ENCODE data around the gene TRIO. TPM values are rescaled to one million over a fixed set of nuclear protein-coding genes. Genes with fewer than 3 reads are reported as not detected.

Gene TRIO
- total RNA-seq, 2 experiments from 2014 or later: 4.1 to 6.5 TPM

- peak overlapping the region; percentile 93 for H3K4me3 Mint-ChIP-seq
- ChIA-PET POLR2A (no interaction called here), CTCF (no interaction called here)
- DNase-seq (peak in 6 of 14 experiments; percentile 7 to 50 (median 35)), ATAC-seq (ENCODE audit: poor library complexity) (no peak)
- Histone ChIP-seq H3K4me1 (ENCODE audit: insufficient read depth, low read length) (peaks cover 19% of the 10 kb centered on the region), H3K9me3 (ENCODE audit: control insufficient read depth in 1 of 2, insufficient read depth in 1 of 2, low read length in 2 of 2) (peaks cover 0 to 5% of the 10 kb centered on the region in 2 experiments), H3K36me3 (ENCODE audit: insufficient read depth, low read length) (no peaks in the 10 kb centered on the region), H3K4me3 (ENCODE audit: low read length) (peak overlapping the region; percentile 54), H3K27ac (ENCODE audit: low read depth in 1 of 2, low read length in 2 of 2) (no peak overlapping the region), H3K27me3 (ENCODE audit: control insufficient read depth in 1 of 2, insufficient read depth in 2 of 2, low read length in 2 of 2) (peaks cover 29% of the 10 kb centered on the region in 2 experiments)
- H3K27ac Mint-ChIP-seq: peak overlapping the region; percentile 39
- no peaks in the 10 kb centered on the region for H3K9me3 Mint-ChIP-seq
- no peak for TF ChIP-seq CTCF (IDR thresholded peaks at IDR 0.05)
- peaks cover 6% of the 10 kb centered on the region for H3K36me3 Mint-ChIP-seq (ENCODE audit: low read depth)
- H3K4me1 Mint-ChIP-seq (ENCODE audit: low read depth): peaks cover 14% of the 10 kb centered on the region
- peaks cover 43% of the 10 kb centered on the region for H3K27me3 Mint-ChIP-seq
- intact Hi-C loops (cut with DNase I, micrococcal nuclease): loop anchor here in 1 of 2 experiments (5.0 to 10.0 kb wide), 5 partner anchors 121 to 848 kb away; partner anchors contain the start of genes OTULIN and OTULINL
Measured at GRCh38 chr5:14143841-14144585, 871 bp downstream of the TRIO start.

DNA sequence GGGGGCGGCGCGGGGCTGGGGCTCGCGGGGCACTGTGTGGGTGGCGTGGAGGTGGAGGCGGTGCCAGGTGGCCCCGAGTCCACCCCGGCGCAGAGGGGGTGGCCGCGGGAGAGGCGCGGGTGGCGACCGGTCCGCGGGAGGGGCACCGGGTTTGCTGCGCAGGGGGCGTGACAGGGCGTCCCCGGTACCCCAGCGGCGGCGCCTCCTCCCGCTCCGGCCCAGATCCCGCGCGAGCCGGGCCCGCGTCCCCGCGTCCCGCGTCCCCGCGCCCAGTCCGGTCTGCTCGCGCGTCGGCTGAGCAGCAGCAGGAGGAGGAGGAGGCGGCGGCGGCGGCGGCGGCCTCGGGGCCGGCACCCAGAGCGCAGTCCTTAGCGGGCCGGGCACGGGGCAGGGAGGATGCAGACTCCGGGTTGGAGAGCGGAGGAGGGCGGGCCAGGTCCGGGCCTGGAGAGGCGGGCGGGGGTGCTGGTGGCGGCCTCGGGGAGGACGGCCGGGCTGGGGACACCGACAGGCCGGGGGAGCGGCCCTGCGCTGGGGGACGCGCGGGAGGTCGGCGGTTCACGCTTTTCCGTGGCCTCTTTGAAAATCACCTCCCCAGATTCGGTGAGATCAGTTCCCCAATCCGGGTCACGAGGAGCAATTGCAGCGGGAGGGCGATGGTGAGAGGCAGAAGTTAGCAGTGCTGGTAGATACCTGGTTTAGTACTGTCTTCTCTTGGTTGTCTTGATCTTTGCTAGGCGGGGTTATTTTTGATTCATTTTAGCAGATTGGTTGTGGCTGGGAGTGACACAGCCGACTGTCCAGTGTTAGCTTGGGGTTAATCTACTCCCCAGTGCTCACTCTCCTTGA, 1.7 kb downstream of the TRIO start:
- Histone ChIP-seq H3K9me3 (ENCODE audit: control insufficient read depth in 1 of 2, insufficient read depth in 1 of 2, low read length in 2 of 2) (peaks cover 0 to 5% of the 10 kb centered on the region in 2 experiments), H3K27me3 (ENCODE audit: control insufficient read depth in 1 of 2, insufficient read depth in 2 of 2, low read length in 2 of 2) (peaks cover 27 to 29% of the 10 kb centered on the region in 2 experiments), H3K4me1 (ENCODE audit: insufficient read depth, low read length) (peaks cover 19% of the 10 kb centered on the region), H3K27ac (ENCODE audit: low read depth in 1 of 2, low read length in 2 of 2) (peak overlapping the region in 1 of 2 donors; percentile 2), H3K4me3 (ENCODE audit: low read length) (peak overlapping the region; percentile 54), H3K36me3 (ENCODE audit: insufficient read depth, low read length) (no peaks in the 10 kb centered on the region)
- CTCF ChIA-PET: no interaction called here
- H3K27me3 Mint-ChIP-seq: peaks cover 43% of the 10 kb centered on the region
- peak overlapping the region; percentile 81 for H3K27ac Mint-ChIP-seq
- no peaks in the 10 kb centered on the region for H3K9me3 Mint-ChIP-seq
- peaks cover 14% of the 10 kb centered on the region for H3K4me1 Mint-ChIP-seq (ENCODE audit: low read depth)
- DNase-seq: peak in 9 of 14 experiments; percentile 8 to 73 (median 39)
- ATAC-seq (ENCODE audit: poor library complexity): peak; percentile 78
- peak overlapping the region; percentile 93 for H3K4me3 Mint-ChIP-seq
- no peak for TF ChIP-seq CTCF (IDR thresholded peaks at IDR 0.05)
- POLR2A ChIA-PET: no interaction called here
- H3K36me3 Mint-ChIP-seq (ENCODE audit: low read depth): peaks cover 6% of the 10 kb centered on the region
- intact Hi-C loops (cut with DNase I, micrococcal nuclease): loop anchor here in 1 of 2 experiments (5.0 to 10.0 kb wide), 5 partner anchors 120 to 847 kb away; partner anchors contain the start of genes OTULIN and OTULINL

DNA sequence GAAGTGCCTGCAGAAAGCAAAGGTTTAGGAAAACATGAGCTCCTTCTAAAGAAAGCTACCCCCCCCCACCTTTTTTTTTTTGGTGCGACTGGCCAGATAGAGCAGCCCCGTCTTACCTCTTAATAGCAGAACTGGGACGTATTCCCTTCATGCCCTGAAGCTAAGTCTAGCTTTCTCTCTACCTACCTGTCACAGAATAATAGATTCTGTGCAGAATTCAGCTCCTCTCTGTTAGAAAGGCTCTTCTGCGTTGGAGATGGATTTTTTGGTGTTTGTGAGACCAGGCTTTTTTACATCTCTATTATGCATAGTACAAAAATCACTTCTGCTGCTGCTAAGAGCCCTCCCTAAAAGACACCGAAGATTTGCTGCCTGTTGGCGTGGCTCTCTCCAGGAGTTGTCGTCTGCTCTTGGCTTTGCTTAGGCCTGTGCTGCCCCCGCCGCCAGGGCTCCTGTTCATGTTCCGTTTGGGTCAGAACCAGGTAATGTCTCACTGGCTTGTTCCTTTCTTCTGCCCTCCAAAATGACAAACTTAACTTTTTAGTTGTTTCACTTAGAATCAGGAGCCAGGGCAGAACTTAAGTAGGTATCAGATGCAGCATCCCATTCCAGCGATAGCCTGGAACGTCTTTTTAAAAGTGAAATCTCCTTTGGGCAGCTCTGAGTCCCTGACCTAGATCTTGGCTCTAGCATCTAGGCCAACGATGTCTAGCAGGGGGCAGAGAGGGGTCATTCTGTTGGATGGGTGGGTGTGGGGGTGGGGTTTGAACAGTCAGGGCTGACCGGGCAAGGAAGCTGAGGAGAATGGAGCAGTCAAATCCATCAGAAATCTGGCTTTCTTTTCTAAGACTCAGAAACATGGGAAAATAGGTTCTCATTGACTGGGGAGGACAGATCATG, 2.5 kb downstream of the TRIO start:
- Histone ChIP-seq H3K27ac (ENCODE audit: low read depth in 1 of 2, low read length in 2 of 2) (no peak overlapping the region), H3K4me3 (ENCODE audit: low read length) (peak overlapping the region; percentile 40), H3K36me3 (ENCODE audit: insufficient read depth, low read length) (no peaks in the 10 kb centered on the region), H3K4me1 (ENCODE audit: insufficient read depth, low read length) (peaks cover 19% of the 10 kb centered on the region), H3K9me3 (ENCODE audit: control insufficient read depth in 1 of 2, insufficient read depth in 1 of 2, low read length in 2 of 2) (peaks cover 0 to 5% of the 10 kb centered on the region in 2 experiments), H3K27me3 (ENCODE audit: control insufficient read depth in 1 of 2, insufficient read depth in 2 of 2, low read length in 2 of 2) (peaks cover 25 to 26% of the 10 kb centered on the region in 2 experiments)
- no peak for ATAC-seq (ENCODE audit: poor library complexity)
- CTCF ChIA-PET: no interaction called here
- TF ChIP-seq CTCF (IDR thresholded peaks at IDR 0.05): no peak
- POLR2A ChIA-PET: no interaction called here
- H3K27me3 Mint-ChIP-seq: peaks cover 48% of the 10 kb centered on the region
- intact Hi-C loops (cut with DNase I, micrococcal nuclease): loop anchor here in 1 of 2 experiments (10.0 kb wide), 3 partner anchors 119 to 709 kb away; partner anchors contain the start of gene OTULIN
- no peak for DNase-seq
- H3K4me3 Mint-ChIP-seq: peak overlapping the region; percentile 93
- H3K36me3 Mint-ChIP-seq (ENCODE audit: low read depth): peaks cover 6% of the 10 kb centered on the region
- peaks cover 14% of the 10 kb centered on the region for H3K4me1 Mint-ChIP-seq (ENCODE audit: low read depth)
- no peaks in the 10 kb centered on the region for H3K9me3 Mint-ChIP-seq
- peak overlapping the region; percentile 81 for H3K27ac Mint-ChIP-seq
